ENCODE data around the gene ATG4C. TPM values are rescaled to one million over a fixed set of nuclear protein-coding genes. Genes with fewer than 3 reads are reported as not detected.

The ATG4C gene
- total and polyA plus RNA-seq, 2 experiments from 2014 or later, result 9.0 to 14.7 TPM

DNA sequence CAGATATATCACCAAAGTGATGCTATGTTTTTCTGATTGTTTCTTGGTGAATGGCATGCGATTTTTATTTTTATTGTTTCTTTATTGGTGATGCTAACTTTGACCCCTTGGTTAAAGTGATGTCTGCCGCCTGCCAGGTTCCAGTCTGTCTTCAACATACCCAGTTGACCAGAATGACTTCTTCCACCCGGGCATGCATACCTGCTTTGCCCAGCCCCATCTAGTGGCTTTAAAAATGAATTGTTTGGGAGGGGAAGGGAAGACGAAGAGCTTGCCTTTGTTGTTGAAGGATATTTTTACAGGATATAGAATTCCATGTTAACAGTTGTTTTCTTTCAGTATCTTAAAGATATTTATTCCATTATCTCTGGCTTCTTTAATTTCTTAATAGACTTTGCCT is 65.1 kb downstream of the ATG4C start:
- Histone ChIP-seq H3K27ac (no peak overlapping the region), H3K4me1 (ENCODE audit: low read depth) (no peaks in the 10 kb centered on the region), H3K36me3 (no peaks in the 10 kb centered on the region), H3K27me3 (no peaks in the 10 kb centered on the region), H3K9me3 (ENCODE audit: low read depth) (no peaks in the 10 kb centered on the region), H3K4me3 (no peak overlapping the region)
- TF ChIP-seq, protein P1, sequence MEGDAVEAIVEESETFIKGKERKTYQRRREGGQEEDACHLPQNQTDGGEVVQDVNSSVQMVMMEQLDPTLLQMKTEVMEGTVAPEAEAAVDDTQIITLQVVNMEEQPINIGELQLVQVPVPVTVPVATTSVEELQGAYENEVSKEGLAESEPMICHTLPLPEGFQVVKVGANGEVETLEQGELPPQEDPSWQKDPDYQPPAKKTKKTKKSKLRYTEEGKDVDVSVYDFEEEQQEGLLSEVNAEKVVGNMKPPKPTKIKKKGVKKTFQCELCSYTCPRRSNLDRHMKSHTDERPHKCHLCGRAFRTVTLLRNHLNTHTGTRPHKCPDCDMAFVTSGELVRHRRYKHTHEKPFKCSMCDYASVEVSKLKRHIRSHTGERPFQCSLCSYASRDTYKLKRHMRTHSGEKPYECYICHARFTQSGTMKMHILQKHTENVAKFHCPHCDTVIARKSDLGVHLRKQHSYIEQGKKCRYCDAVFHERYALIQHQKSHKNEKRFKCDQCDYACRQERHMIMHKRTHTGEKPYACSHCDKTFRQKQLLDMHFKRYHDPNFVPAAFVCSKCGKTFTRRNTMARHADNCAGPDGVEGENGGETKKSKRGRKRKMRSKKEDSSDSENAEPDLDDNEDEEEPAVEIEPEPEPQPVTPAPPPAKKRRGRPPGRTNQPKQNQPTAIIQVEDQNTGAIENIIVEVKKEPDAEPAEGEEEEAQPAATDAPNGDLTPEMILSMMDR (IDR thresholded peaks at IDR 0.05; ENCODE audit: low read depth, low read length), result no peak
- DNase-seq (ENCODE audit: low read depth in 1 of 2, low spot score in 1 of 2), result no peak

DNA sequence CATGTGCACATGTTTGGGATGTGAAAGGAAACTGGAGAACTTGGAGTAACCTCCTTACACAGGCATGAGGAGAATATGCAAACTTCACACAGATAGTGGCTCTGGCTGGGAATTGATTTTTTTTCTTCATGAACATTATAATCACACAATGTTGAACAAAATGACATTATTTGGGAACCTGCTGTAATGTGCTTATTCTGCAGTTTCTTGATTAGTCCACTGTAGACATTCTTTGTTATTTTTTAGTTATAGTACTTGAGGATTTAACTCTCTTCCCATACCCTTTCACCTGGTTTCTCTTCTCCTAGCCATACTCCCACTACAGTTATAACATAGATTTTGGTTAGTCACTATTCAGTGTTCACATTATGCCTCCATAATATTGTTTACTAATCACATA is 68.3 kb downstream of the ATG4C start:
- no peaks in the 10 kb centered on the region for H3K27me3 ChIP-seq
- H3K9me3 ChIP-seq (ENCODE audit: low read depth), result no peaks in the 10 kb centered on the region
- TF ChIP-seq, protein P1 (IDR thresholded peaks at IDR 0.05; ENCODE audit: low read depth, low read length), result no peak
- no peaks in the 10 kb centered on the region for H3K4me1 ChIP-seq (ENCODE audit: low read depth)
- no peak overlapping the region for H3K4me3 ChIP-seq
- H3K27ac ChIP-seq, result no peak overlapping the region
- H3K36me3 ChIP-seq, result no peaks in the 10 kb centered on the region
- no peak for DNase-seq (ENCODE audit: low read depth in 1 of 2, low spot score in 1 of 2)

DNA sequence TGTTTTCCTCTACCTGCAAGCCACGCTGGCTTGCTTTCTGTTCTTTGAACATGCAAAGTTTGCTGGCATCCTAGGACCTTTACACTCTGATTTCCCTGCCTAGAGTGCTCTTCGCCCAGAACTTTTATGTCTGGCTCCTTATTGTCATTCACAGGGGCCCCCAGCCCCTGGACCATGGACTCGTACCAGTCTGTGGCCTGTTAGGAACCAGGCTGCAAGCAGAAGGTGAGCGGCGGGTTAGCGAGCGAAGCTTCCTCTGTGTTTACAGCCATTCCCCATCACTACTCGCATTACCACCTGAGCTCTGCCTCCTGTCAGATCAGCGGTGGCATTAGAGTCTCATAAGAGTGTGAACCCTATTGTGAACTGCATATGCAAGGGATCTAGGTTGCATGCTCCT is 73.0 kb downstream of the ATG4C start:
- no peak for DNase-seq (ENCODE audit: low read depth in 1 of 2, low spot score in 1 of 2)
- Histone ChIP-seq H3K36me3 (no peaks in the 10 kb centered on the region), H3K4me3 (no peak overlapping the region), H3K9me3 (ENCODE audit: low read depth) (no peaks in the 10 kb centered on the region), H3K27ac (no peak overlapping the region), H3K4me1 (ENCODE audit: low read depth) (no peaks in the 10 kb centered on the region), H3K27me3 (no peaks in the 10 kb centered on the region)
- TF ChIP-seq, protein P1 (IDR thresholded peaks at IDR 0.05; ENCODE audit: low read depth, low read length), result no peak

DNA sequence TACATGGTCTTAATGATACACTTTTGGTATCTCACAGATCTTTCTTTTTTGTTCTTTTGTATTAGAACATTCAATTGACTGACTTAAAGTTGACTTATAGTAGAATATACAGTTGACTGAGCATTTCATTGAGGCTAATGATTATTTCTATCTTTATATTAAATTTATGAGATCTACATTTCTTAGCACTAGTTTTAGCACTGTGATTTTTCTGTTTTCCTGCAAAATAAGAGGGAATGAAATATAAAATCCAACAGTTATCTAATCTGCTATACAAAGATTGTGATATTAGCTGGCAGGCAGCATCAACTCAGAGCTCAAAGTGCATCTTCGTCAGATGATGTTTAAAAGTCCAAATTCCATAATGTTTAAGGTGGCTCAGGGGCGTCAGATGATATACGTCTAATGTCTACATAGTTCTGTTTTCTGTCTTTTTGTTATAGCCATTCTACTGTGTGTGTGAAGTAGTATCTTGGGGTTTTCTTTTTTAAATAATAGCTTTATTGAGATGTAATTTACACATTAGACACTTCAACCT is 85.4 kb downstream of the ATG4C start:
- Histone ChIP-seq H3K27ac (no peak overlapping the region), H3K9me3 (ENCODE audit: low read depth) (no peaks in the 10 kb centered on the region), H3K36me3 (no peaks in the 10 kb centered on the region), H3K4me3 (no peak overlapping the region), H3K4me1 (ENCODE audit: low read depth) (no peaks in the 10 kb centered on the region), H3K27me3 (no peaks in the 10 kb centered on the region)
- no peak for DNase-seq (ENCODE audit: low read depth in 1 of 2, low spot score in 1 of 2)
- TF ChIP-seq, protein P1 (IDR thresholded peaks at IDR 0.05; ENCODE audit: low read depth, low read length), result no peak

DNA sequence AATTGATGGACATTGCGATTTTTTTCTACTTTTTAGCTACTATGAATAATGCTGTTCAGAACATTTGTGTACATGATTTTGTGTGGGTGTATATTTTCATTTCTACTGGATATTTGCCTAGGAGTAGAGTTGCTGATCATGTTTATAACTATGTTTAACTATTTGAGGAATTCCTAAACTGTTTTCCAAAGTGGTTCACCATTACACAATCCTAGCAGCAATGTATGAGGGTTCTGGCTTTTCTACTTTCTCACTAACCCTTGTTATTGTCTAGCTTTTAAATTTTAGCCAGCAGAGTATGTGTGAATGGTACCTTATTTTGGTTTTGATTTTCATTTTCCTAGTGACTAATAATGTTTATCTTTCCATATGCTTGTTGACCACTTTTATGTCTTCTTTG is 86.2 kb downstream of the ATG4C start:
- Histone ChIP-seq H3K36me3 (no peaks in the 10 kb centered on the region), H3K27me3 (no peaks in the 10 kb centered on the region), H3K4me3 (no peak overlapping the region), H3K27ac (no peak overlapping the region), H3K9me3 (ENCODE audit: low read depth) (no peaks in the 10 kb centered on the region), H3K4me1 (ENCODE audit: low read depth) (no peaks in the 10 kb centered on the region)
- DNase-seq (ENCODE audit: low read depth in 1 of 2, low spot score in 1 of 2), result peak in 1 of 2 donors; percentile 13
- TF ChIP-seq, protein P1 (IDR thresholded peaks at IDR 0.05; ENCODE audit: low read depth, low read length), result no peak

DNA sequence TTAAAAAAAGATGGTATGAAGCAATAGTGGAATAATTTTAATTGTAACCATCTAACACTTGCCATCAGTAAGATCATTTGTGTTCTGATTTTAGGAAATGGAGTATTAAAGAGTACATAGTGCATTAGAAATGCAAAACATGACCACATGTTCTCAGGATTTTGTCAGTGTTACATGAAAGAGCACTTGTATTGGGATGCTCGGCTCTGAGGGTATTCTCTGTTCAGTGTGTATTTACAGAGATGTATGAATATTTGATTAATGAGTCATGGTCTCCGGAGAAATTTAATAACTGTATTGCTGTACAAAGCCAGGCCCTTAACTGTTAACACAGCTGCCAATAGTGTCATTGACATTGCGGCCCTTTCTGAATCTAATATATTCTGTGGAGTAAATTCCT is 91.7 kb downstream of the ATG4C start:
- TF ChIP-seq, protein P1 (IDR thresholded peaks at IDR 0.05; ENCODE audit: low read depth, low read length), result no peak
- H3K27ac ChIP-seq, result no peak overlapping the region
- H3K9me3 ChIP-seq (ENCODE audit: low read depth), result no peaks in the 10 kb centered on the region
- no peak overlapping the region for H3K4me3 ChIP-seq
- H3K4me1 ChIP-seq (ENCODE audit: low read depth), result no peaks in the 10 kb centered on the region
- H3K36me3 ChIP-seq, result no peaks in the 10 kb centered on the region
- peaks cover 21% of the 10 kb centered on the region for H3K27me3 ChIP-seq
- DNase-seq (ENCODE audit: low read depth in 1 of 2, low spot score in 1 of 2), result peak in 1 of 2 donors; percentile 3

Data from cardiac muscle cell (in vitro differentiated cells and primary cell).